NCI-H1694 (cell line): ENCODE results near the gene TJP2.

ENCODE experiments used
- DNase-seq: peaks from one replicate; lab custom pipeline; 2025; lab: John Stamatoyannopoulos, UW

TJP2 gene

GRCh38 chr9:69173891-69174615, at the start of gene TJP2:
Gene TJP2 (plus strand): TSS chr9:69174277. CDS start chr9:69174373, 96 bp downstream.
- DNase-seq = no peak

- no peak for DNase-seq
Measured at GRCh38 chr9:69130456-69131441, 43.3 kb upstream of the TJP2 start.

GRCh38 chr9:69131682-69132081, 42.4 kb upstream of the TJP2 start:
- DNase-seq = no peak

- no peak for DNase-seq
Measured at GRCh38 chr9:69132361-69132760, 41.7 kb upstream of the TJP2 start.

- no peak for DNase-seq
Measured at GRCh38 chr9:69134412-69134811, 39.7 kb upstream of the TJP2 start.

GRCh38 chr9:69136185-69136584, 37.9 kb upstream of the TJP2 start:
- no peak for DNase-seq

- DNase-seq = no peak
Measured at GRCh38 chr9:69136779-69137178, 37.3 kb upstream of the TJP2 start.

GRCh38 chr9:69137311-69137710, 36.8 kb upstream of the TJP2 start:
- no peak for DNase-seq

GRCh38 chr9:69139596-69139995, 34.5 kb upstream of the TJP2 start:
- DNase-seq = no peak

GRCh38 chr9:69140123-69140735, 33.8 kb upstream of the TJP2 start:
- no peak for DNase-seq

- no peak for DNase-seq
Measured at GRCh38 chr9:69141851-69142250, 32.2 kb upstream of the TJP2 start.

GRCh38 chr9:69143291-69143690, 30.8 kb upstream of the TJP2 start:
- no peak for DNase-seq

- no peak for DNase-seq
Measured at GRCh38 chr9:69145144-69145715, 28.8 kb upstream of the TJP2 start.

- no peak for DNase-seq
Measured at GRCh38 chr9:69147041-69147834, 26.8 kb upstream of the TJP2 start.

GRCh38 chr9:69149321-69149807, 24.7 kb upstream of the TJP2 start:
- DNase-seq = no peak

- no peak for DNase-seq
Measured at GRCh38 chr9:69151506-69151905, 22.6 kb upstream of the TJP2 start.

- no peak for DNase-seq
Measured at GRCh38 chr9:69153707-69154521, 20.2 kb upstream of the TJP2 start.

- no peak for DNase-seq
Measured at GRCh38 chr9:69155341-69156030, 18.6 kb upstream of the TJP2 start.

GRCh38 chr9:69157751-69158466, 16.2 kb upstream of the TJP2 start:
- no peak for DNase-seq
